WERI-Rb-1 (cell line): Measurements from ENCODE around the gene GRAP2.

ENCODE experiments used
- DNase-seq: peaks from one replicate; pipeline ENCODE4 v3.0.0-alpha.2; 2020
- H3K27ac ChIP-seq: fragments of 250-450 bp; sonication (Bioruptor Pico); 2 replicates; pipeline ENCODE4 v1.5.1; 2020; ENCODE audit warnings: mild to moderate bottlenecking, moderate library complexity
- H3K27me3 ChIP-seq: fragments of 250-450 bp; sonication (Bioruptor Pico); 2 replicates; pipeline ENCODE4 v1.5.1; 2021; ENCODE audit warnings: mild to moderate bottlenecking, low read depth, moderate library complexity; ENCODE audit not compliant: insufficient read depth, severe bottlenecking
- H3K36me3 ChIP-seq: fragments of 250-450 bp; sonication (Bioruptor Pico); 2 replicates; pipeline ENCODE4 v1.5.1; 2020; ENCODE audit warnings: mild to moderate bottlenecking, moderate library complexity
- H3K4me3 ChIP-seq: 2 replicates; pipeline ENCODE4 v1.5.1; 2011; ENCODE audit warnings: low read depth, mild to moderate bottlenecking, control low read depth, low read length
- H3K9me3 ChIP-seq: fragments of 250-450 bp; sonication (Bioruptor Pico); 2 replicates; pipeline ENCODE4 v1.5.1; 2021; ENCODE audit warnings: mild to moderate bottlenecking, moderate library complexity; ENCODE audit not compliant: severe bottlenecking
- TF ChIP-seq, protein P1 (sequence below): IDR thresholded peaks from 2 replicates; pipeline ENCODE4 v1.5.1; 2011; ENCODE audit warnings: low read depth, mild to moderate bottlenecking, control low read depth, inconsistent platforms, low read length

GRAP2 gene

DNA sequence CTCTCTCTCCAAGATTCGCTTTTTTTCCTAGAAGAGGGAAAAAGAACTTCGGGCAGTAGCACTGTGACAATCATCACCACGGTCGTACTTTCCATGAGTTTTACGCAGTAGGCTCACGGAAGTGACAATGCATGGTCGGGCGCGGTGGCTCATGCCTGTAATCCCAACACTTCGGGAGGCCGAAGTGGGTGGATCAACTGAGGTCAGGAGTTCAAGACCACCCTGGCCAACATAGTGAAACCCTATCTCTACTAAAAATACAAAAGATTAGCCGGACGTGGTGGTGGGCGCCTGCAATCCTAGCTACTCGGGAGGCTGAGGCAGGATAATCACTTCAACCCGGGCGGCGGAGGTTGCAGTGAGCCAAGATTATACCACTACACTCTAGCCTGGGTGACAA is 23.4 kb downstream of the GRAP2 start:
- H3K27ac ChIP-seq: no peak overlapping the region
- peaks cover 2% of the 10 kb centered on the region for H3K9me3 ChIP-seq
- no peak overlapping the region for H3K4me3 ChIP-seq
- H3K27me3 ChIP-seq: no peaks in the 10 kb centered on the region
- no peak for DNase-seq
- H3K36me3 ChIP-seq: no peaks in the 10 kb centered on the region
- TF ChIP-seq, protein P1, sequence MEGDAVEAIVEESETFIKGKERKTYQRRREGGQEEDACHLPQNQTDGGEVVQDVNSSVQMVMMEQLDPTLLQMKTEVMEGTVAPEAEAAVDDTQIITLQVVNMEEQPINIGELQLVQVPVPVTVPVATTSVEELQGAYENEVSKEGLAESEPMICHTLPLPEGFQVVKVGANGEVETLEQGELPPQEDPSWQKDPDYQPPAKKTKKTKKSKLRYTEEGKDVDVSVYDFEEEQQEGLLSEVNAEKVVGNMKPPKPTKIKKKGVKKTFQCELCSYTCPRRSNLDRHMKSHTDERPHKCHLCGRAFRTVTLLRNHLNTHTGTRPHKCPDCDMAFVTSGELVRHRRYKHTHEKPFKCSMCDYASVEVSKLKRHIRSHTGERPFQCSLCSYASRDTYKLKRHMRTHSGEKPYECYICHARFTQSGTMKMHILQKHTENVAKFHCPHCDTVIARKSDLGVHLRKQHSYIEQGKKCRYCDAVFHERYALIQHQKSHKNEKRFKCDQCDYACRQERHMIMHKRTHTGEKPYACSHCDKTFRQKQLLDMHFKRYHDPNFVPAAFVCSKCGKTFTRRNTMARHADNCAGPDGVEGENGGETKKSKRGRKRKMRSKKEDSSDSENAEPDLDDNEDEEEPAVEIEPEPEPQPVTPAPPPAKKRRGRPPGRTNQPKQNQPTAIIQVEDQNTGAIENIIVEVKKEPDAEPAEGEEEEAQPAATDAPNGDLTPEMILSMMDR: no peak

DNA sequence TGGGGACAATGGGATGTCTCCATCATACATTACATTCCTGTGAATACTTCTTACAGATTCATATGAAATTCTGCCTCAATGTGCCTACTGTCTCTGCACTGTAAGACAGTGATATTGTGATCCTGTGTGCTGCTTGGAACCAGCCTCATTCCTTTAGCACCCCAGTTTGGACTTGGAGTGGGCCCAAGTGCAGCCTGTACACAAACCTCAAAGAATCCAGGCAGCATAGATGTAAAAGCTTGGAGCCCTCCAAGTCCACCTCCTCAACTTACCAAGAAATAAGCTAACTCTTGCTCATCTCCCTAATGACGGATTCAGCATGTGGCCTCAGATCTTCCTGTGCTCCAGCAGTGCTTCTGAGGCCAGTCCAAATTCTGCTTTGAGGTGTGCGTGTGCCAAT is 24.4 kb downstream of the GRAP2 start:
- H3K27me3 ChIP-seq: no peaks in the 10 kb centered on the region
- no peaks in the 10 kb centered on the region for H3K36me3 ChIP-seq
- H3K27ac ChIP-seq: no peak overlapping the region
- H3K9me3 ChIP-seq: peaks cover 2% of the 10 kb centered on the region
- H3K4me3 ChIP-seq: no peak overlapping the region
- no peak for DNase-seq
- TF ChIP-seq, protein P1: no peak

DNA sequence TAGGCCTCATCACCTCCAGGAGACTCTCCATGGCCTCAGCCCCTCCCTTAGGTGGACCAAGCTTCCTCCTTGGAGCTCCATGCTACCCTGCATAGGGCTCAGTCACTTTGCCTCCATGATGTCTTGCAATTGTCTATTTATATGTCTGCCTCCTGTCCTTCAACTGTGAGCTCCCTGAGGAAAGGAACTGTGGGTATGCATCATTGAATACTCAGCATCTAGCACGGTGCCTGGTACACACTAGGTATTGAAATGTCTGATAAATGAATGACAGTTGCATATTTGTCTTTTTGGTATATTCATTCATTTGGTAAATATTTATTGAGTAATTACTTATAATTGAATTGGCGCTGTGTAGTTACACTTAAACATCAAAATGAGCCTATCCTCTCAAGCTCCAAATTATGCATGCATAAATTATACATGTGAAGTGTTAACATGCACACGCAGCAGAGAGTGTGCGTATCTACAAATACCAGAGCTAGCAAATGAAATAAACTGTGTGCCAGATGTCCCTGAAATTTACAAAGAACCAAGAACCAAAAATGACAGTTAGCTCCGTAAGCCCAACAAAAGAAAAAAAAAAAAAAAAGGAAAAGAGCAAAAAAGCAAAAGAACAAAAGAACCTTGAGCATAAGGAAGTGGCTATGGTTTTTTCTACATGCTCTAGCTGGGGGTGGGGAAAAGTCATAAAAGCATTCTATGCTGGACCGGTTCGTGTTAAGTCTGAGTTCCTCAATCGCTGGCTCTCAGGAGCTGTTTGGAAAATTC is 25.2 kb downstream of the GRAP2 start:
- TF ChIP-seq, protein P1: no peak
- Histone ChIP-seq H3K27ac (no peak overlapping the region), H3K4me3 (no peak overlapping the region), H3K9me3 (peaks cover 2% of the 10 kb centered on the region), H3K27me3 (no peaks in the 10 kb centered on the region), H3K36me3 (no peaks in the 10 kb centered on the region)
- no peak for DNase-seq

DNA sequence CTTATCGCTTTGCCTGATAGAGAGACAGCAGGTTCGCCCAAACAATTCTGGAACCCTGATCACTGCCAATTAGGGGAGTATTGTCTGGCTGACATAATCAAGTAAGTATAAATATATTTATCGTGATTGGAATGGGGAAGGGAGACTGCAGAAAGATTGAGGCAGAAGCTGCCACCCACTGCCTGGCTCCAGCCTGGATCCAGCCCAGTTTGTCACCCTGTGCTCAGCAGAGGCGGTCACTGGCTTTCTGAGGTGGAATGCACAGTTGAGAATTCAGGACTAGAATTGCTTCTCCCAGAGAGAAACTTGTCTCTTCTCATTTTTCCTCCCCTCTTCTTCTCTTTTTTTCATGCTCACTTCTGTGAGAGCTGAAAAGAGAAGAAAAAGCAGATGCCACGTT is 25.9 kb downstream of the GRAP2 start:
- Histone ChIP-seq H3K36me3 (no peaks in the 10 kb centered on the region), H3K27me3 (no peaks in the 10 kb centered on the region), H3K27ac (no peak overlapping the region), H3K4me3 (no peak overlapping the region), H3K9me3 (peaks cover 2% of the 10 kb centered on the region)
- DNase-seq: no peak
- TF ChIP-seq, protein P1: no peak

DNA sequence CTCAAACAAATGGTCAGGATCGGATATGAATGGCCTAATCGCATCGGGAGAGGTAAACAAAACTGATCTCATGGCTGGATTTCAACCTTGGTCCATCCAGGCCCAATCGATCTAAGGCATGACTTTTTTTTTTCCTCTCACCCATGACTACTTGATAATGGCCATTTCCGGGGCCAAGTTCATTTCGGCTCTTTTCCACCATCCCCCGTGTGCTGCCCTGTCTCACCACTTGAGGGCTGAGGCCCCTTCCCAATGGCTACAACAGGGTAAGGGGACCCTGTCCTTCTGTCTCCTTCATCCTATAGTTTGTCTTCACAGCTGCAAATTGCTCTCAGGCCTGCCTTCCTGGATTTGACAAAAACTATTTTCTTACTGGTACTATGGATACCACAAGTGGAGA is 26.7 kb downstream of the GRAP2 start:
- Histone ChIP-seq H3K27me3 (no peaks in the 10 kb centered on the region), H3K27ac (no peak overlapping the region)
- no peak for DNase-seq

More for the DNA sequence above, 26.7 kb downstream of the GRAP2 start:
- TF ChIP-seq, protein P1: peak; percentile 52
- Histone ChIP-seq H3K9me3 (peaks cover 2% of the 10 kb centered on the region), H3K4me3 (no peak overlapping the region), H3K36me3 (no peaks in the 10 kb centered on the region)
